NCI-H82 (cell line): ENCODE measurements around the gene GM2A.

Experiments used
- DNase-seq: peaks from one replicate; lab custom pipeline; 2025; lab: John Stamatoyannopoulos, UW

GM2A gene

DNA sequence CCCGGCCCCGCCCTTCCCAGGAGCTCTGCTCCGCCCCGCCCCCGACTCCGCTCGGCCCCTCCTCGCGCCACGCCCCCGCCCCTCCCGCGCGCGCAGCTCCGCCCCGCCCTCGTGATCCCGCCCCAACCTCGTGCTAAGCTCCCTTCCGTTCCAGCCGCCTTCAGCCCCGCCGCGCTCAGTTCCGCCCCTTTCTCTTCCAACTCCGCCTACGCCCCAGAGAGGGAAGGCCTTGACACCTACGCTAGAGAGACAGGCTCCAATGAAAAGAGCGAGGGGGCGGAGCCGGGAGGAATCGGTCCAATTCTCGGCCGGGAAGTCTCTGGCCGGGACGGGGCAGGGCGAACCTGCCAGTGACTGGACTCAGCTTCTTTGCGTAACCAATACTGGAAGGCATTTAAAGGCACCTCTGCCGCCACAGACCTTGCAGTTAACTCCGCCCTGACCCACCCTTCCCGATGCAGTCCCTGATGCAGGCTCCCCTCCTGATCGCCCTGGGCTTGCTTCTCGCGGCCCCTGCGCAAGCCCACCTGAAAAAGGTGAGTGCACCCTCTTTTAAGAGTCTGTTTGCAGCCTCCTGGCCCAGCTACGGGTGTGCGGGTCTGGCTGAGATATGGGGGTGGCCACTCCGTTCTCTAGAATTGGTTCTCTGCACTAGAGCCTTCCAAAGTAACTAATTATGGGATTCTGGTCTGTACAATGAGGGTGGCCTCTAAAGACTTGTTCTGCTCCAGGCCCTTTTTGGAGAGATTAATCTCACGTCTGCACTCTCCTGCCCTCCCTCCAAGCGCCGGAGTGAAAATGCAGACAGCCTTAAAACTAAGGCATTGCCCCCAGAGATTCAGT is at the start of gene GM2A:
TSS of gene GM2A (plus strand) at position 424 of the 843 bp plus-strand sequence. CDS start at position 456, 32 bp downstream.
- DNase-seq, result peak; percentile 99

DNA sequence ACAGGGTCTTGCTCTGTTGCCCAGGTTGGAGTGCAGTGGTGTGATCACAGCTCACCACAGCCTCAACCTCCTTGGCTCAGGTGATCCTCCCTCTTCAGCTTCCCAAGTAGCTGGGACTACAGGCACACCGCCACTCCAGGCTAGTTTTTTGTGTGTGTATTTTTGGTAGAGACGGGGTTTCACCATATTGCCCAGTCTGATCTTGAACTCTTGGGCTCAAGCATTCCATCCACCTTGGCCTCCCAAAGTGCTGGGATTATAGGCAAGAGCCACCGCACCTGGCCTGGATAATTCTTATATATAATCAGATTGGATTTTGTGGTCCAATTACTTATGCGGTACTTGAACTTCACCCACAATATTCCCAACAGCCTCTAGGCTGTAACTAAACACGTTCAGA is 48.9 kb upstream of the GM2A start:
- peak; percentile 65 for DNase-seq

DNA sequence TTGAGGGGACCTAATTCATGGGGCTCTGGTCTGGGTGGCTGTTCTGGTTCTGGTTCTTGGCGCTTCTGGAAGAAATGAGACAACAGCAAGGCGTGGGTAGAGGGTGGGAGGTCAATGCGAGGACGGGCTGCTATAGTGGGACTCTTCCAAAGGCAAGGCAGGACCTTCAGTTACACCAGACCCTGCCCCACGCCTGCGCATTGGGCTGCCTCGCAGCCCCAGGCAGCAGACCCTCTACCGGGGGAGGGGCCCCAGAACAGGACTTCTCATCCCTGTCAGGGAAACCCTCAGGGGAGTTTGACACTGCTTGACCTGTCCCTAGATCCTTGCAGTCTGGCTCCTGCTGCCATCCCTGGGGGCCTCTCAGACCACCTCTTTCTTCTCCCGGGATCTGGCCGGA is 47.6 kb upstream of the GM2A start:
- DNase-seq, result no peak

DNA sequence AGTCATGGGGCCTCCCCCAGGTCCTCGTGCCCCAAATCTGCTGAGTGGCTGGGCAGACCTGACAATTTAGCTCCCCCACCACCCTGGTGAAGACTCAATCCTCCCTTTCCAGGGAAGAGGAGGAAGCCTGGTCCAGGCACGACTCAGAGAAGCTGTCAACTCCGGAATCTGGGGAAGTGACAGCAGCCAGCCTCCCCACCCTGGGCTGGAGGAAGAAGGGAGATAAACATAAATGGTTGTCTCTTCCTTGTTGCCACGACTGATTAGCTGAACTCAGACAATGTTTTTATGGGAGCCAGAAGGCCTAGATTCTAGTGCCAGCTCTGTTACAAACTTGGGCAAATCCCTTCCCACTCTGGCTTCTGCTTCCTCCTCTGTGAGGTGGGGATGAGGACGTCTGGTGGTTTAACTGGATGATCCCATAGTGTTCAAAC is 44.5 kb upstream of the GM2A start:
- peak; percentile 18 for DNase-seq

DNA sequence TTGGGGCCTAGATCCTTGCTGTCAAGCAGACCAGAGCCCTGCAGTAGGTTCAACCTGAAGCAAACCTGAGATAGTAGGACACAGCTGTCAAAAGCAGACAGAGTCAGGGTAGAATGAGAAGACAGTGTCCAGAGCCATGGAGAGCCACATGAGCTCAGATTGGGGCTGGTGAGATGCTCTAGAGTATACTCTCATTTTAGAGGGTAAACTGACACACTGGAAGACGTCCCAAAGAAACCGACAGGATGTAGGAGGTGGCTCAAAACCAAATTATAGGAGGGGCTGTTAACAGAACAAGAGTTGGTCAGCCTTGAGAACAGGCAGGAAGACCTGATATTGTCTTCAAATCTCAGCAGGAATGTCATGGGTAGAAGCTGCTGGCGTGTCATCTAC is 40.6 kb upstream of the GM2A start:
- no peak for DNase-seq

DNA sequence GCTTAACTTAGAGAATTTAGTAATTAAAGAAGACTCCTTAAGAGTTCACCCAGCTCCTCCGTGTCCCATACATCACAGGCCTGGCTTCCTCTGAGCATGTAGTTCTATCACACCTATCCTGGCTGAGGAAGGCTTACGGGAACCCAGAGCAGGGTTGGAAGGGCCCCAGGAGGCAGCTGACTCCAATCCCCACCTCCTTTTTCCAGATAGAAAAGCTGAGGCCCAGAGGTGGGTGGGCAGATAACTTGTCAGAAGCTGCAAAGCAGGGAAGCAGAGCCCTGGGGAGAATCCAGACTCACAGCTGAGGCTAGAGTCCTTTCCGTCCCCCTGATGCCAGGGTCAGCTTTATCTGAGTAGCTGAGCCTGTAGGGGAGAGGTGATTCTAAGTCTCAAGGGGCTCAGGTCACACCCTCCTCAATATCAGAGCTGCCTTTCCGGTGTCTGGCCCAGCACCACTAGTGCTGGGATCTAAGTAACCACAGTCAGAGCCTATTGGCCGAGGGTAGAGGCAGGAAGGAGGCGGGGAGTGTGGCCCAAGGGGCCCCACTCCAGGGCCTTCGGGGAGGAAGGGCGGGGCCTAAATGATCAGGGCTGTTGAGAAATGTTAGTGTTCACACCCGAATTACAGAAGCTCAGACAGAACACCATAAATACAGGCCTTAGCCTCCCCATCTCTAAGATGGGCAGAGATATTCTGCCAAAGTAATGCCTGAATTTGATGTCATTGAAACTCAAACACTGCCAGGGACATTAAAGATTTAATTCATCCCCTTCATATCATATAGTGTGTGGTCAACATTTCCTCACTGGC is 39.0 kb upstream of the GM2A start:
- DNase-seq, result peak; percentile 47

DNA sequence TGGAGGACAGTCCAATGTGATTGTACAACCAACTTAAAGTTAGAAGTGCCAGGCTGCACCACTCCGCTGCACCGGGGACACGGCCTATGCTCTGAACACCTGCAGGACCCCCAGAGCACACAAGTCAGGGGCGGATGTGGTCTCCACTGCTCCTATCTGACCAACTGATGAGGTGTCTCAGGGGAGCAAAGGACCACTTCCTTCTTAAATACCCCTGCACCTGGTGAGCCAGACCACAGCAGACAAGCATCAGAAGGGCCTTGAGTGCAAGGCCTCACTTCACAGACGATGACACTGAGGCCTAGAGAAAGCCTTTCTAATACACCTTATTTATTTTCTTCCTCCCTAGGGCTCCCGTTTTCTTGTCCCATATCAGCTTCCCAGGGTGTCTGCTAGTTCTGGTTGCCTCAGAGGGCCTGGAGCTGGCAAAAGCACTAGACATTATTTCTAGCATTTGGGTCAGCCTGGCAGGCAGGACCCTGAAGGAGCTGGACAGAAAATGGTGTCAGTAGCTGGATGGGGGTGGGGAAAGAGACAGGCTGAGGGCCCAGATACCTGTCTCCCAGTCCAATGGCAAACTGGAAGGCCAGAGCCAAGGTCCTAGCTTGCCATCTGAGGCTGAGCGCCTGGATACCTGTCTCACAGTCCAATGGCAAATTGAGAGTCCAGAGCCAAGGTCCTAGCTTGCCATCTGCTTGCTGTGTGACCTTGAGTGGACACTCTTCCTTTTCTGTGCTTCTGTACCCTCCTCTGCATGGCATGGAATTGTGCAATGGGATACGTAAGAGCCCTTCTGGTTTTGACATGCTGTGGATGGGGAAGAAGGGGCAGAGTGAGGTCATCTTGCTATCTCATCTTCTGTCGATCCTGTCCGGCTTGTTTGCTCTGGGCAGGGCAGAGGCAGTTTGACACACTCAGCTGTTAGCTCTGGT is 38.1 kb upstream of the GM2A start:
- DNase-seq, result no peak

DNA sequence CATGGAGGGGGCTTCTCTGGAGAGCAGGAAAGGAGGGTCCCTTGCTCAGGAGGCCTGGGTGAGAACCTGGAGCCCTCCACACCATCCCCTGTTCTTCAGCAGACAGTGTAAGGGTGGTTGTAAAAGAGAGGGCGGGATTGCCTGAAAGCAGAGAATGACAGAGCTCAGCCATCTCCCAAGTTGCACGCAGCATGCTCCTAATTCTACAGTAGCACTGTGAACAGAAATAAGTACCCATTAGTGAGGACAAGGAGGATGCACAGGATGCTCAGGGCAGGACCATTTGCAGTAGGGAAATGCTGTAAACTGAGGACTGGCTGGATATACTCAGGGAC is 37.5 kb upstream of the GM2A start:
- no peak for DNase-seq

DNA sequence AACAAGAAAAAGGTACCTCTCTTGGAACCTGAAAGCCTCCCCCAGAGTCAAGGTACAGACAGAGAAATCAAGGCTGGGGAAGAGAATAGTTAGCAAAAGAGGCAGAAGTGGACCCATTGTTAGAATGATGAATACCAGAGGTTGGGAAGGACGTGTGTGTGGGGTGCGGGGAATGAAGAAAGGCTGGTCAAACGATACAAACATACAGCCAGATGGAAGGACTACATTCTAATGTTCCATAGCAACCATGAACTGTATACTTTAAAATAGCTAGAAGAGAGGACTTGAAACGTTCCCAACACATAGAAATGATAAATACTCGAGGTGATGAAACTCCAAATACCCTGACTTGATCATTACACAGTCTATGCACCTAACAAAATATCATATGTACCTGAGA is 36.2 kb upstream of the GM2A start:
- DNase-seq, result no peak

DNA sequence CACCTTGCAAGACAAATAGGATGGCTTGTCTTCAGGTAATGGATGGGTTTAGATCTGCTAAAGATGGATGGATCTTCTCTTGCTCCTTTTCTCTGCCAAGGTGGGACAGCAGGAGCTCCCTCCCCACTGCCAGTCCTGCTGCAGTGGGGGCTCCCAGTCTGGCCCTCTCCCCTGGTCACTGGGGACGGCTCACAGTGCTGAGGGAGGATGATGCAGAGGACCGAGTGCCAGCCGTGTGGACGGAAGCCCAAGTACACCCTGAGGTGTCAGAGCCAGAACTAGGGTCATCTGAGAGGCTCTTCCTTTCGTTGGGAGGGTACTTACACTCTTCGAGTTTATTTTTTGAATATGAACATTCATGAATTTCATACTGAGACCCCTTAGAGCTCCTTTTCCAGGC is 34.8 kb upstream of the GM2A start:
- DNase-seq, result no peak

DNA sequence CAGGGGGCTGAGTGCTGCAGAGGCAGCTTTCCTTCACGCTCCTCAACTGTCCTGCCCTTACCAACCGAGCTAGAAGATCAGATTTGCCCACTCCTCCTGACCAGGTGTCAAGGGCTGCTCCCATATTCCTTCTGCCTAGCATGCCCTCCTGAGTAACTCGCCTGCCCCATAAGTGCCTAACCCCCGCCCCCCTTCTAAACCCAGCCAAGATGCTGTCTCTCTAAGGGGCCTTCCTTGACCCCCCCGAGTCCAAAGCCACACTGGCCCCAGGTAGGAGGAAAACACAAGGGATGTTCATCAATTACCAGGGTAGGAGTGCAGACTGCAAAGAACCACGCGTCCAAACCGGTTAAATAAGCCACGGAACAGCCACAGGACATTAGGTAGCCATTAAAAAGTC is 33.8 kb upstream of the GM2A start:
- no peak for DNase-seq

DNA sequence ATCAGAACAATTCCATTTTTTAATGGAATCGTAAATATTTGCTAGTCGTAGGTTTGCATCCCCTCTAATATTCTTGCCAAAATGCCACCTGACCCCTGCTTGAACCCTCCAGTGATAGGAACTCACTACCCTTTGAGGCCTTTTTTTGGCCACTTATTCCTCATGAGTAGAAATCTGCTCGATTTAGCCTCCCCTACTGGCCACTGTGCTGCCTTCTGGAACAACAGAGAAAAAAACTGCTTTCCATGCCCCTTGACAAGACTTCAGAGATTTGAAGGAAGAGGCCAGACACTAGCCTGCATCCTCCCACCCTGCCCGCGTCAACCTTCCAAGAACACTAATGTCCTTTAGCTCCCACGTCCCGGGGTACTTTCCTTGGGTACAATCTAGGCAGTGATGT is 33.2 kb upstream of the GM2A start:
- no peak for DNase-seq

DNA sequence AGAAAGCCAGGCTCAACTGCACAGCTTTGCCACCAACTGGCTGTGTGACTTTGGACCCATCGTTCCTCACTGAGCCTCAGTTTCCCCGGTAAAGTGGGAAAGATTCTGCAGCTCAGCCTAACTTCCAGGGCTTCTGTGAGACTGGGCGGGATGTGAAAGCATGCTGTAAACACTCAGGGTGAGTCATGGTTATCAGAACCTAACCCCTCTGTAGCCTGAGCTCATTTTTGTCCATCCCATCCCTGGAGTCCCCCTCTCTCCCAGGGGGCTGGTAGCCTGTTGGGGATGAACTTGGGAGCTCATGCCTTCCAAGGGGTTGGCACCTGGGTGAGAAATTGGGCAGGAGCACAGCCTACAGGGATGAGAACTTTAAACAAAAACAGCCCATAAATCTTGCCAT is 31.4 kb upstream of the GM2A start:
- no peak for DNase-seq

DNA sequence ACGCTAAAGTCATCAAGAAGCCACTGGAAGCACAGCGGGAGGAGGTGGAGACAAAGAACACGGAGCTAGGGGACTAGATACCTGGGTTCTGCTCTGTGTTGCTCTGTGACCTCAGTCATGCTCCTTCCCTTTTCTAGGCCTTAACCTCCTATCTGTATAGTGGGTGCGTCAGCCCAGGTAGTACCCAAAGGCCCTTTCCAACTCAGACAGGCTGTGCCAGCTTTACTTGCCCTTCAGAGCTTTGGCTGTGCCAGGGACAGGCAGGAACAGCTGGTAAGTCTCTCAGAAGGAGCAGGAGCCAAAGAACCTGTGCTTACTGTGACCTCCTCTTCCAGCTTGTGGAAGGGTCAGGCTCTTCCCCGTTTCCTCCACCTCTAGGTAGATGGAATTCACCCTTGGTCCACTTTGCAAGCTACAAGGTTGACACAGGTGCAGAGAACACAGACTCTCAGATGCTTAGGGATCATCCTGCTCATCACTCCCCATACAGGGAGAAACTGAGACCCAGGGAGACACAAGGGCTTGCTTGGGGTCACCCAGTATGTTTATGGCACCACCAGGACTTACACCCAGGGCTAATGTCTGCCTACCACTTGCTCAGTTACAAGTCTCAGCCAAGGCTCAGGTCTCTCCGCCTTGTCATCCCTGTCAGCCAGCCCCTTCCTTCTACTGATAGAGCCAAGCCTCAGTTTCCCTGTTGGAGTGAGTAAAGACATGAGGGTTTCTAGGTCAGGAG is 30.8 kb upstream of the GM2A start:
- DNase-seq, result no peak

DNA sequence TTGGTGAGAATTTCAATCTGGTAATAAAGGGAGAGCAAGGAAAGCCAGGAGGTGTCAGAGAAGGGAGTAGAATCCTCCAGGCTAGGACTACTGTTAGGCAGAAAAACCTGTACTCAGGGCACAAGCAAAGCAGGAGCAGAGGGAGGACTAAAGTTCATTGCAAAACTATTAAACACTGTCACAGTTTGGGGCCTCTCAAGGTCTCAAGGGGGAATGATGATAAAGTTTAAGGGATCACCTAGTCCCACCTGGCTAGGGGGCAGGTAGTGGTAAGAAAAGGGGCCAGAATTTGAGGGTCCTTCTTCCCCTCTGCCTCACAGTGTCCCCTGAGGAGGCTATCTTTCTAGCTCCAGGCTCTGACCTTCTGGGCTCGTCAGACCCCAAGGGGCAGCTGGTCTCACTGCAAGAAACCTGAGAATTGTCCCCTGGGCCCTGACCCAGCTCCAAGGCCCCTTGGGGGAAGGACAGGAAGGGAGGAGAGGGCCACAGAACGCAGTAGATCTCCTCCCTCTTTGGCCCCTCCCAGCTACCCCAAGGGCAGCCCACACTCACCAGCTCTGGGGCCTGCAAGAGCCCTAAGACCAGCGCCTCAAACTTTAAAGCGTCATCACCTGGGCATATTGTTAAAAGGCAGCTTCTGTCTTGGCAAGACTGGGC is 30.1 kb upstream of the GM2A start:
- DNase-seq, result no peak

DNA sequence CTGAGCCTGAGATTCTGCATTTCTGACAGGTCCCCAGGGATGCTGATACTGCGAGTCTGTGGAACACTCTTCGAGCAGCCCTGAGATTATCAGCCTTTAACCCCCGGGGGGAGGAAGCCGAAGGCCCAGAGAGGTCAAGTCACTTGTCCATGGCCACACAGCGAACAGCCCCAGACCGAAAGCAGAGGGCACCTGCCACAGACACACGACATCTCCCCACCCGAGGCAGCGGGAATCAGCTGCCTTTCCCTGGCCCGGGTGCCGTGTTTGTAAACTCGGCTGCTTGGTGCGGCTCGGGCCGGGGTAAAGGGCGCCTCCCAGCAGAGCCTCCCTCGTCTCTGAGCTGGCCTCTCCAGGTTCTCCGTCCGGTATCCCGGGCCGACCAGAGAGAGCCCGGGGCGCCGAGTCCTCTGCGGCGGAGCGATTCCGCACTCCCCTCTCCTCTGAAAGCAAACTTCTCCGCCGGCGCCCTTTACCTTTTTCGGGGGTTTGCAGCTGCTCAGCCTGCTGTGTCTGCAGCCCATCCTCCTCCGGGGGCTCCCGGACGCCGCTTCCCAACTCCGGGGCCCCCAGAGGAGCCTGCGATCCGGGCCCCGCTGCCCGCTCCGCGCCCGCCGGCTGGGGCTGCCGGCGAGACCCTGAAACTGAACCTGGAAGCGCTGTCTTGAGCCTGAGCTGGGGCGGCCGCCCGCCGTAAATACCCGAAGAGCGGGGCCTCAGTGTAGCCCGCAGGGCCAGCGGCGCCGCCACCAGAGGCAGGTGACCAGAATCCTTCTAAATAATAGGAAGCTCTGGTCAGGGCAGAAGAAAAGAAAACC is 29.3 kb upstream of the GM2A start, which contains the start of gene CCDC69:
TSS of gene CCDC69 (minus strand) at position 646 of the 818 bp plus-strand sequence. CDS start at position 524, 122 bp downstream.
- DNase-seq, result peak; percentile 69

DNA sequence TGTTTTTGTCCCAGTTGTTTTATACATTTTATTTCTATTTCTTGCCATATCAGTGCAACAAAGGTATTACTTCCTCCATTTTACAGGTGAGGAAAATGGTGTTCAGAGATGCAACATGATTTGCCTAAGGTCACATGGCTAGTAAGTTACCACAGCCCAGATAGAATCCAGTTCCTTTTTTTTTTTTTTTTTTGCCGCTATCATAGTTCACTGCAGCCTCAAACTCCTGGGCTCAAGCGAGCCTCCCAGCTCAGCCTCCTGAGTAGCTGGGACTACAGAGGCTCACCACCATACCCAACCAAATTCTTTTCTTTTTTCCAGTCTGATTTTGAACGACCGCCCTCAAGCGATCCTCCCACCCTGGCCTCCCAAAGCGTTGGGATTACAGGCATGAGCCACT is 28.6 kb upstream of the GM2A start:
- DNase-seq, result no peak

DNA sequence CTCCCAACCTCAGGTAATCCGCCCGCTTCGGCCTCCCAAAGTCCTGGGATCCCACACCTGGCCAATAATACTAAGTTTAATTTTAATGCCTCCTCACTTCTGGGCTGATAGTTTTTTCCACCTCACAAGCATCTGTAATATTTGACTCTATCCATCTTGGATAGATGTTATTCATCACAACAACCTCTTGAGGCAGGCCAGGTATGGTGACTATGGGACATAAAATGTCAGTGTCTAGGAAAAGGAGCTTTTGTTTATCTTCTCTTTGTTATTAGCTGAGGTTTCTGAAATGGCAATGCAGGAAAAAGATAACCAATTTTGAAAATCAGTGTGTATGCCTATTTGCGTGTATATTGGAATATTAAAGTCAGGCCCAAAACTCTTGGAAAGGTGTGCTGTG is 27.9 kb upstream of the GM2A start:
- DNase-seq, result no peak

DNA sequence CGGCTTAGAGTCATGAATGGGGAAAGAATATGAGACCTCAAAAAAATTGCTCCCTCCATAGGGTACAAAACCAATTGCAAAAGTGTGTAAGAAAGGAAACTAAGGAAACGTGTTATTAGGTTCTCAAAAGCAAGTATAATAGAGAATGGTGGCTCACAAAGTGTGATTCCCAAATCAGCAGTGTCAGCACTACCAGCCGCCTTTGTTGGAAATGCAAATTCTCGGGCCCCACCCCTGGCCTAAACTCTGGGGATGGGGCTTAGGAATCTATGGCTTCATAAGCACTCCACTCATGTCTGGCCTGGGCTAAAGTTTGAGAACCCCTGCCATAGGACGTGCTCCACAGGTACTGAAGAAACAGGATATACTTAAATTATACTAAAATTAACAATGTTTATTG is 27.5 kb upstream of the GM2A start:
- no peak for DNase-seq

DNA sequence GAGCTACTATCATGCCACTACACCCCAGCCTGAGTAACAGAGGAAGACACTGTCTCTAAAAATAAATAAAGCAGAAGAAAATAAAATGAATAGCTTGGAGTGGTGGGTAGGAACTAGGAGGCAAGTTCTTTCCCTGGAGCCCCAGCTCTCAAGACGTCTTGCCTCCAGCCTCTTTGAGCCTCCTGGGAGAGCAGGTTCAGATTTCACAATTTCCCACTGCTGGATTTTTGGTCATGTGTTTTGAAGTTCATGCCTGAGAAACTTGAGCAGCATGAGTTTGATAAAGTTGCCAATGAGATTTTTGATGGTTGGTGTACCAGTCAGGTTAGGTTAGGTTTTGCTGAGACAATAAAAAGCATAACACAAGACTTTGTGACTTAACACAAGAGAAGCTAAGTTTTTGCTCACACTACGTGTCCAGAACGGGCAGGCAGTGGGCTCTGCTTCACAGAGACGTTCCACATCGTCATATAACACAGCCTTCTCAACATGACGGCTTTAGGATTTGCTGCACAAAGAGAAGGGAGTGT is 25.0 kb upstream of the GM2A start:
- DNase-seq, result no peak
